PFSK-1 (cell line): ENCODE measurements around the gene SEC31A.

ENCODE experiments used
- FOXP2 ChIP-seq: optimal IDR thresholded peaks from 2 replicates; pipeline ENCODE3; 2011; ENCODE audit warnings: borderline replicate concordance, control low read depth, inconsistent platforms; ENCODE audit not compliant: insufficient read depth; ENCODE audit errors: extremely low read length, extremely low read depth
- POLR2AphosphoS5 ChIP-seq: IDR thresholded peaks from 2 replicates; pipeline ENCODE4 v1.6.1; 2012; ENCODE audit warnings: low read depth, mild to moderate bottlenecking, control low read depth, low read length, moderate library complexity
- REST ChIP-seq, 2 experiments: IDR thresholded peaks; 2 replicates each; pipeline versions ENCODE4 v1.6.1 to v1.8.0; 2011 to 2012; ENCODE audit warnings: low read depth in 2 of 2, low read length in 2 of 2, control low read depth in 1 of 2, inconsistent platforms in 1 of 2, mild to moderate bottlenecking in 1 of 2, moderate library complexity in 1 of 2; ENCODE audit not compliant: insufficient read depth in 1 of 2
- SIN3A ChIP-seq: IDR thresholded peaks from 2 replicates; pipeline ENCODE4 v1.6.1; 2012; ENCODE audit warnings: mild to moderate bottlenecking, low read length, moderate library complexity, borderline replicate concordance; ENCODE audit not compliant: insufficient read depth
- TAF1 ChIP-seq: IDR thresholded peaks from 2 replicates; pipeline ENCODE4 v1.6.1; 2012; ENCODE audit warnings: low read length, control low read depth, borderline replicate concordance; ENCODE audit not compliant: insufficient read depth

- TF ChIP-seq POLR2AphosphoS5 (no peak), TAF1 (no peak), REST (IDR thresholded peaks at IDR 0.05; ENCODE audit: insufficient read depth in 1 of 2, low read depth in 2 of 2, low read length in 2 of 2) (no peak), SIN3A (no peak), FOXP2 (no peak)
Measured at GRCh38 chr4:82868572-82868971, 22.4 kb downstream of the SEC31A start.
